ENCODE results near the gene USP48. TPM values are rescaled to one million over a fixed set of nuclear protein-coding genes. Genes with fewer than 3 reads are reported as not detected.

The USP48 gene
- total and polyA plus RNA-seq, 2 of the 13 experiments (the other 11 are each of a cell fraction or from before 2014, with no cell fraction given) = 30.4 to 30.7 TPM

- TF ChIP-seq PRDM10 (CRISPR knock-in tag; IDR thresholded peaks at IDR 0.05; ENCODE audit: low read depth) = no peak
- TF ChIP-seq ZNF770 (CRISPR knock-in tag; IDR thresholded peaks at IDR 0.05) = peak; percentile 90
- TF ChIP-seq RCOR2 (CRISPR knock-in tag; IDR thresholded peaks at IDR 0.05) = peak; percentile 96
- no peak for TF ChIP-seq ZNF235 (CRISPR knock-in tag; IDR thresholded peaks at IDR 0.05; ENCODE audit: borderline replicate concordance)
- TF ChIP-seq ZNF260 (CRISPR knock-in tag; IDR thresholded peaks at IDR 0.05; ENCODE audit: borderline replicate concordance, low read depth) = no peak
- TF ChIP-seq CREB3 (CRISPR knock-in tag; IDR thresholded peaks at IDR 0.05) = no peak
- no peak for TF ChIP-seq ZNF646 (CRISPR knock-in tag; IDR thresholded peaks at IDR 0.05)
- TF ChIP-seq CERS6 (CRISPR knock-in tag; IDR thresholded peaks at IDR 0.05) = no peak
- no peak for TF ChIP-seq GPN1 (CRISPR knock-in tag; IDR thresholded peaks at IDR 0.05; ENCODE audit: borderline replicate concordance)
- TF ChIP-seq ZNF496 (CRISPR knock-in tag; IDR thresholded peaks at IDR 0.05; ENCODE audit: insufficient replicate concordance) = no peak
- TF ChIP-seq SUZ12 (IDR thresholded peaks at IDR 0.05; ENCODE audit: low read depth, low read length) = no peak
- no peak for TF ChIP-seq ZNF788 (CRISPR knock-in tag; IDR thresholded peaks at IDR 0.05; ENCODE audit: borderline replicate concordance)
- TF ChIP-seq ATF1 (CRISPR knock-in tag; IDR thresholded peaks at IDR 0.05) = peak; percentile 45; the same call in 1 of the 2 replicates
- no peak for TF ChIP-seq CHD2 (IDR thresholded peaks at IDR 0.05; ENCODE audit: low read depth, low read length)
- no peak for TF ChIP-seq KMT2A (CRISPR knock-in tag; IDR thresholded peaks at IDR 0.05)
These were observed 6.9 kb downstream of the USP48 start (continued) for GRCh38 chr1:21775985-21776562.
